ENCODE data around the gene NAPSA. TPM values are rescaled to one million over a fixed set of nuclear protein-coding genes. Genes with fewer than 3 reads are reported as not detected.
"Not testable (repeated sequence)": the region's sequence is repeated elsewhere in the genome, so short reads cannot be mapped to it uniquely, and the experiment has no call there.

Gene NAPSA
- total and polyA plus RNA-seq, 2 donors (not counting 1 experiment from before 2014, with no cell fraction given): 0.03 to 0.17 TPM

- H3K36me3 ChIP-seq (ENCODE audit: control insufficient read depth, insufficient read depth, low read length): no peaks in the 10 kb centered on the region
- no peak overlapping the region for H2AFZ ChIP-seq (ENCODE audit: low read length)
- no peaks in the 10 kb centered on the region for H3K79me2 ChIP-seq (ENCODE audit: control insufficient read depth, insufficient read depth, low read length)
- H3K27me3 ChIP-seq (ENCODE audit: control insufficient read depth, insufficient read depth, low read length): no peaks in the 10 kb centered on the region
- DNase-seq (ENCODE audit: low read depth in 2 of 2): no peak
- no peak for TF ChIP-seq CTCF (conservative IDR thresholded peaks at IDR 0.05 in 1 of 2, IDR thresholded peaks at IDR 0.05 in 1 of 2; ENCODE audit: low read depth in 1 of 2, low read length in 2 of 2)
- no peak for TF ChIP-seq EZH2 (IDR thresholded peaks at IDR 0.05; ENCODE audit: low read length, missing control alignments)
- no peak overlapping the region for H3K4me3 ChIP-seq (replicated peaks in 1 of 4; ENCODE audit: control extremely low read depth in 1 of 4, insufficient read depth in 1 of 4, low read depth in 3 of 4, low read length in 4 of 4)
- no peak overlapping the region for H3K27ac ChIP-seq (ENCODE audit: insufficient read depth, low read length)
- no peaks in the 10 kb centered on the region for H3K4me1 ChIP-seq (ENCODE audit: control insufficient read depth, extremely low read depth, insufficient read depth, low read length)
- no peak overlapping the region for H3K9ac ChIP-seq (ENCODE audit: insufficient read depth, low read length)
- no peaks in the 10 kb centered on the region for H3K9me3 ChIP-seq (ENCODE audit: control insufficient read depth, insufficient read depth, low read depth, low read length)
- H4K20me1 ChIP-seq (ENCODE audit: control insufficient read depth, extremely low read depth, insufficient read depth, low read length): no peaks in the 10 kb centered on the region
- H3K4me2 ChIP-seq (ENCODE audit: extremely low read depth, insufficient read depth, low read length): no peak overlapping the region
Measured at GRCh38 chr19:50349277-50350057, 16.0 kb downstream of the NAPSA start.

GRCh38 chr19:50347089-50347581 is 18.3 kb downstream of the NAPSA start:
- H3K27me3 ChIP-seq (ENCODE audit: control insufficient read depth, insufficient read depth, low read length); H3K79me2 ChIP-seq (ENCODE audit: control insufficient read depth, insufficient read depth, low read length); H3K9ac ChIP-seq (ENCODE audit: insufficient read depth, low read length); H3K27ac ChIP-seq (ENCODE audit: insufficient read depth, low read length); H4K20me1 ChIP-seq (ENCODE audit: control insufficient read depth, extremely low read depth, insufficient read depth, low read length); H2AFZ ChIP-seq (ENCODE audit: low read length); H3K9me3 ChIP-seq (ENCODE audit: control insufficient read depth, insufficient read depth, low read depth, low read length); DNase-seq (ENCODE audit: low read depth in 2 of 2); H3K36me3 ChIP-seq (ENCODE audit: control insufficient read depth, insufficient read depth, low read length); H3K4me1 ChIP-seq (ENCODE audit: control insufficient read depth, extremely low read depth, insufficient read depth, low read length); H3K4me2 ChIP-seq (ENCODE audit: extremely low read depth, insufficient read depth, low read length); H3K4me3 ChIP-seq (replicated peaks in 1 of 4; ENCODE audit: control extremely low read depth in 1 of 4, insufficient read depth in 1 of 4, low read depth in 3 of 4, low read length in 4 of 4): not testable (repeated sequence)

GRCh38 chr19:50344661-50345318 is 20.6 kb downstream of the NAPSA start:
- no peak overlapping the region for H3K4me3 ChIP-seq (replicated peaks in 1 of 4; ENCODE audit: control extremely low read depth in 1 of 4, insufficient read depth in 1 of 4, low read depth in 3 of 4, low read length in 4 of 4)
- H3K27me3 ChIP-seq (ENCODE audit: control insufficient read depth, insufficient read depth, low read length): no peaks in the 10 kb centered on the region
- no peaks in the 10 kb centered on the region for H3K9me3 ChIP-seq (ENCODE audit: control insufficient read depth, insufficient read depth, low read depth, low read length)
- H3K36me3 ChIP-seq (ENCODE audit: control insufficient read depth, insufficient read depth, low read length): no peaks in the 10 kb centered on the region
- TF ChIP-seq CTCF (conservative IDR thresholded peaks at IDR 0.05 in 1 of 2, IDR thresholded peaks at IDR 0.05 in 1 of 2; ENCODE audit: low read depth in 1 of 2, low read length in 2 of 2) (no peak), EZH2 (IDR thresholded peaks at IDR 0.05; ENCODE audit: low read length, missing control alignments) (no peak)
- DNase-seq (ENCODE audit: low read depth in 2 of 2): no peak
- no peaks in the 10 kb centered on the region for H3K79me2 ChIP-seq (ENCODE audit: control insufficient read depth, insufficient read depth, low read length)
- H3K4me1 ChIP-seq (ENCODE audit: control insufficient read depth, extremely low read depth, insufficient read depth, low read length): no peaks in the 10 kb centered on the region
- H3K4me2 ChIP-seq (ENCODE audit: extremely low read depth, insufficient read depth, low read length): no peak overlapping the region
- no peak overlapping the region for H3K27ac ChIP-seq (ENCODE audit: insufficient read depth, low read length)
- no peak overlapping the region for H3K9ac ChIP-seq (ENCODE audit: insufficient read depth, low read length)
- no peaks in the 10 kb centered on the region for H4K20me1 ChIP-seq (ENCODE audit: control insufficient read depth, extremely low read depth, insufficient read depth, low read length)
- no peak overlapping the region for H2AFZ ChIP-seq (ENCODE audit: low read length)

Measured in fibroblast of lung (primary cell).